ENCODE data around the gene CLEC9A. TPM values are rescaled to one million over a fixed set of nuclear protein-coding genes. Genes with fewer than 3 reads are reported as not detected.

CLEC9A gene
- total and polyA plus RNA-seq, 2 donors (not counting 3 experiments of a cell fraction or from before 2014, with no cell fraction given) = not detected

- Histone ChIP-seq H3K9ac (replicated peaks; ENCODE audit: extremely low read depth, insufficient read depth, low read length) (no peak overlapping the region), H3K27me3 (ENCODE audit: control insufficient read depth in 2 of 2, insufficient read depth in 2 of 2, low read length in 2 of 2) (no peaks in the 10 kb centered on the region), H3K9me3 (replicated peaks; ENCODE audit: control insufficient read depth, insufficient read depth, low read length) (no peaks in the 10 kb centered on the region), H2AFZ (ENCODE audit: low read depth, low read length) (no peak overlapping the region), H4K20me1 (replicated peaks; ENCODE audit: control insufficient read depth, extremely low read depth, insufficient read depth, low read length) (no peaks in the 10 kb centered on the region), H3K9me1 (replicated peaks; ENCODE audit: control insufficient read depth, extremely low read depth, insufficient read depth, low read length) (no peaks in the 10 kb centered on the region), H3K27ac (ENCODE audit: insufficient read depth, low read depth, low read length) (no peak overlapping the region), H3K4me1 (ENCODE audit: control insufficient read depth, extremely low read depth, insufficient read depth, low read length) (peaks cover 46% of the 10 kb centered on the region), H3K36me3 (ENCODE audit: control insufficient read depth in 2 of 2, extremely low read depth in 1 of 2, insufficient read depth in 2 of 2, low read length in 2 of 2) (peaks cover 3 to 6% of the 10 kb centered on the region in 2 experiments), H3K79me2 (ENCODE audit: control insufficient read depth, insufficient read depth, low read length) (no peaks in the 10 kb centered on the region), H3K4me3 (replicated peaks in 1 of 3; ENCODE audit: insufficient read depth in 1 of 3, low read depth in 1 of 3, low read length in 3 of 3) (no peak overlapping the region), H3K4me2 (ENCODE audit: insufficient read depth, low read length) (no peak overlapping the region)
- CTCF ChIA-PET = interaction anchor here (2.7 kb wide), 1 partner anchor 36 kb away, joined by 12 read pairs; no protein-coding TSS in a partner anchor
- no TSS peak for BruUV-seq (replicated peaks)
- no peak for TF ChIP-seq GATA2 (IDR thresholded peaks at IDR 0.05; ENCODE audit: insufficient read depth, insufficient read length, low read depth, low read length)
- TF ChIP-seq POLR2AphosphoS5 (IDR thresholded peaks at IDR 0.05; ENCODE audit: insufficient read depth, low read depth, low read length) = no peak
- no peak for TF ChIP-seq EZH2 (IDR thresholded peaks at IDR 0.05; ENCODE audit: borderline replicate concordance, low read depth, low read length, severe bottlenecking)
- TF ChIP-seq JUN (IDR thresholded peaks at IDR 0.05; ENCODE audit: borderline replicate concordance, insufficient read depth, insufficient read length, low read depth) = no peak
- TF ChIP-seq, protein P1, sequence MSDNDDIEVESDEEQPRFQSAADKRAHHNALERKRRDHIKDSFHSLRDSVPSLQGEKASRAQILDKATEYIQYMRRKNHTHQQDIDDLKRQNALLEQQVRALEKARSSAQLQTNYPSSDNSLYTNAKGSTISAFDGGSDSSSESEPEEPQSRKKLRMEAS (IDR thresholded peaks at IDR 0.05; ENCODE audit: insufficient read depth, insufficient read length) = no peak
- TF ChIP-seq, protein P2, sequence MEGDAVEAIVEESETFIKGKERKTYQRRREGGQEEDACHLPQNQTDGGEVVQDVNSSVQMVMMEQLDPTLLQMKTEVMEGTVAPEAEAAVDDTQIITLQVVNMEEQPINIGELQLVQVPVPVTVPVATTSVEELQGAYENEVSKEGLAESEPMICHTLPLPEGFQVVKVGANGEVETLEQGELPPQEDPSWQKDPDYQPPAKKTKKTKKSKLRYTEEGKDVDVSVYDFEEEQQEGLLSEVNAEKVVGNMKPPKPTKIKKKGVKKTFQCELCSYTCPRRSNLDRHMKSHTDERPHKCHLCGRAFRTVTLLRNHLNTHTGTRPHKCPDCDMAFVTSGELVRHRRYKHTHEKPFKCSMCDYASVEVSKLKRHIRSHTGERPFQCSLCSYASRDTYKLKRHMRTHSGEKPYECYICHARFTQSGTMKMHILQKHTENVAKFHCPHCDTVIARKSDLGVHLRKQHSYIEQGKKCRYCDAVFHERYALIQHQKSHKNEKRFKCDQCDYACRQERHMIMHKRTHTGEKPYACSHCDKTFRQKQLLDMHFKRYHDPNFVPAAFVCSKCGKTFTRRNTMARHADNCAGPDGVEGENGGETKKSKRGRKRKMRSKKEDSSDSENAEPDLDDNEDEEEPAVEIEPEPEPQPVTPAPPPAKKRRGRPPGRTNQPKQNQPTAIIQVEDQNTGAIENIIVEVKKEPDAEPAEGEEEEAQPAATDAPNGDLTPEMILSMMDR (IDR thresholded peaks at IDR 0.05; ENCODE audit: extremely low read depth in 1 of 2, insufficient read depth in 1 of 2, low read depth in 1 of 2, low read length in 2 of 2) = no peak
- no peak for TF ChIP-seq MYC (IDR thresholded peaks at IDR 0.05; ENCODE audit: low read depth, low read length)
- no peak for TF ChIP-seq POLR2A (IDR thresholded peaks at IDR 0.05; ENCODE audit: low read depth, low read length)
- no peak for TF ChIP-seq FOS (IDR thresholded peaks at IDR 0.05; ENCODE audit: borderline replicate concordance, insufficient read depth, low read length)
- intact Hi-C loops (cut with micrococcal nuclease) (no loop called here), dilution Hi-C loops (cut with MboI; ENCODE audit: extremely low pct_ligation_motif_present, low sequenced_read_pairs) (no loop called here)
- FAIRE-seq (no peak), DNase-seq (ENCODE audit: low read depth, low spot score) (no peak)
- POLR2A ChIA-PET = no interaction called here
Measured at GRCh38 chr12:10070380-10070779, 39.9 kb downstream of the CLEC9A start.

Measured in endothelial cell of umbilical vein (primary cell).